ENCODE measurements around the gene TACSTD2.

TACSTD2 gene

DNA sequence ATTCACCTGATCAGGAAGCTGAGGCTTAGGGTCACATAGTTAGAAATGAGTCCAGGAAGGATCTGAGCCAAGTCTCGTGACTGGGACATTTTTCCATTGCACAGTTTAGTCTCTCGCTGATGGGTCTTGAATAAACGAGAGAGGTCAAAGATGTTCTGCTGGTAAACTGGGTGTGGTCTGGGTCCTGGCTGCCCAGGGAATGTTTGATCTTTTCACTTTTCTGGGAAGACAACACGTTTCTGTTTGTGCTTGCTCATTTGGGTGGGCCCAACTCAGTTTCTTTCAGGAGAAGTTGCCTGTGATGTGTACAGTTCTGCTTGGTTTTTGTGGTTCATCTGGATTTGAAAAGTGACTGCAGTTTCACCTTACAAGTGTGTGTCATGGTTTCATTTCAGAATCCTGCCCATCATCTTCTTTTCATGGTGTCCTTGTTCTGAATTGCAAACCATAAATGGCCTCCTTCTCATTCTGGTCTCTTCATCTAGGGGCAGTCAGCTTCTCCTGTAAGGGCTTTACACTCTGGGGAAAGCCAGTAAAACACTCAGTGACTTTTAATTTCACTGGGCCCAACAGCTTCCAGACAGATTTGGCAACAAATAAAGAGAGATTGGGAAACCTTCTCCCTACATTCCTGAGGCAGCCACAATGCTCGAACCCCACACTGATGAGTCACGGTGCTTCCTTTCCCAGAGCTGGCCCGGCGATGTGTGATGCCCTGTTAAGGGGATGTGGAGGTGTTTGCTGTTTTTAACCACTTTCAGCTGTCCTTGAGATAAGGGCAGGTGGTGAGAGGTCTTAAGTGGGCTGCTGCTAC lies 7.2 kb upstream of the TACSTD2 start:
- Histone ChIP-seq H3K4me1 (ENCODE audit: control insufficient read depth, insufficient read depth, low read length) (no peaks in the 10 kb centered on the region), H3K9me3 (ENCODE audit: control insufficient read depth, insufficient read depth, low read depth, low read length) (no peaks in the 10 kb centered on the region), H3K4me3 (ENCODE audit: low read depth, low read length) (no peak overlapping the region), H3K27ac (ENCODE audit: extremely low read depth, low read depth, low read length) (no peak overlapping the region), H3K36me3 (ENCODE audit: control insufficient read depth in 2 of 2, insufficient read depth in 1 of 2, low read length in 2 of 2) (no peaks in the 10 kb centered on the region)
- CTCF ChIA-PET = interaction anchor here (0.6 to 1.2 kb wide), 3 partner anchors 13 to 1753 kb away, joined by 3 read pairs; no protein-coding TSS in a partner anchor
- POLR2A ChIA-PET = no interaction called here
- no peak for TF ChIP-seq ZBTB10 (tag by site-specific recombination; IDR thresholded peaks at IDR 0.05)
- TF ChIP-seq ZNF423 (tag by site-specific recombination; IDR thresholded peaks at IDR 0.05) = no peak
- no peak for TF ChIP-seq ZNF473 (tag by site-specific recombination; IDR thresholded peaks at IDR 0.05)
- peak; percentile 46; the same call in 1 of the 2 replicates for TF ChIP-seq ZBTB48 (tag by site-specific recombination; IDR thresholded peaks at IDR 0.05)
- 0 out of 2 replicates have a peak, but pooled peaks have one; percentile 30 for TF ChIP-seq ZNF660 (tag by site-specific recombination; IDR thresholded peaks at IDR 0.05)
- TF ChIP-seq ZNF639 (tag by site-specific recombination; IDR thresholded peaks at IDR 0.05) = no peak

DNA sequence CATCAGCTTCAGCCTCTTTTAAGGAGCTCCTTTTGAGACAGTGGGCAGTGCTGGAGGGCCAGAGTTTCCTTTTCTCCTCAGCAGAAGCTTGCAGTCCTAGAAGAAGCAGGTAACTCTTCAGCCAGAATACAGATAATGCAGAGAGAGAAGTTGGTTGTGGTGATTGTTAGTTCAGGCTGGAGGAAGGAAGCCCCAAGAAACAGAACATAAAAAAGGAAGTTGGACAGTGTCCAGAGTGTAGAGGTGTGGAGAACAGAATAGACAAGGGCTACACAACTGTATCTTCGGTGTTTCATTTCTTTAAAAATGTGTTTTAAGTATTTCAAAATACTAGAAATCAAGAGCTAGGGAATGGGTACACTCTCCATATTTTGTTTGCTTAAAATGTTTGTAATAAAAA lies 6.4 kb upstream of the TACSTD2 start:
- no peaks in the 10 kb centered on the region for H3K4me1 ChIP-seq (ENCODE audit: control insufficient read depth, insufficient read depth, low read length)
- no peak overlapping the region for H3K4me3 ChIP-seq (ENCODE audit: low read depth, low read length)
- no peaks in the 10 kb centered on the region for H3K36me3 ChIP-seq (ENCODE audit: control insufficient read depth in 2 of 2, insufficient read depth in 1 of 2, low read length in 2 of 2)
- H3K9me3 ChIP-seq (ENCODE audit: control insufficient read depth, insufficient read depth, low read depth, low read length) = no peaks in the 10 kb centered on the region
- CTCF ChIA-PET = interaction anchor here (0.6 to 1.2 kb wide), 3 partner anchors 12 to 415 kb away, joined by 3 read pairs; no protein-coding TSS in a partner anchor
- H3K27ac ChIP-seq (ENCODE audit: extremely low read depth, low read depth, low read length) = no peak overlapping the region
- POLR2A ChIA-PET = no interaction called here
- TF ChIP-seq ZNF114 (tag by site-specific recombination; IDR thresholded peaks at IDR 0.05) (no peak), ZNF112 (tag by site-specific recombination; IDR thresholded peaks at IDR 0.05) (no peak), HIC1 (tag by site-specific recombination; IDR thresholded peaks at IDR 0.05) (no peak), ZNF510 (tag by site-specific recombination; IDR thresholded peaks at IDR 0.05; ENCODE audit: insufficient replicate concordance) (no peak), WT1 (tag by site-specific recombination; IDR thresholded peaks at IDR 0.05) (no peak), PRDM2 (tag by site-specific recombination; IDR thresholded peaks at IDR 0.05; ENCODE audit: borderline replicate concordance) (no peak), REPIN1 (tag by site-specific recombination; IDR thresholded peaks at IDR 0.05; ENCODE audit: low read depth) (no peak)
- TF ChIP-seq, protein P1, sequence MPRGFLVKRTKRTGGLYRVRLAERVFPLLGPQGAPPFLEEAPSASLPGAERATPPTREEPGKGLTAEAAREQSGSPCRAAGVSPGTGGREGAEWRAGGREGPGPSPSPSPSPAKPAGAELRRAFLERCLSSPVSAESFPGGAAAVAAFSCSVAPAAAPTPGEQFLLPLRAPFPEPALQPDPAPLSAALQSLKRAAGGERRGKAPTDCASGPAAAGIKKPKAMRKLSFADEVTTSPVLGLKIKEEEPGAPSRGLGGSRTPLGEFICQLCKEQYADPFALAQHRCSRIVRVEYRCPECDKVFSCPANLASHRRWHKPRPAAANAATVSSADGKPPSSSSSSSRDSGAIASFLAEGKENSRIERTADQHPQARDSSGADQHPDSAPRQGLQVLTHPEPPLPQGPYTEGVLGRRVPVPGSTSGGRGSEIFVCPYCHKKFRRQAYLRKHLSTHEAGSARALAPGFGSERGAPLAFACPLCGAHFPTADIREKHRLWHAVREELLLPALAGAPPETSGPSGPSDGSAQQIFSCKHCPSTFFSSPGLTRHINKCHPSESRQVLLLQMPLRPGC (tag by site-specific recombination; IDR thresholded peaks at IDR 0.05) = no peak
- TF ChIP-seq, protein P2, sequence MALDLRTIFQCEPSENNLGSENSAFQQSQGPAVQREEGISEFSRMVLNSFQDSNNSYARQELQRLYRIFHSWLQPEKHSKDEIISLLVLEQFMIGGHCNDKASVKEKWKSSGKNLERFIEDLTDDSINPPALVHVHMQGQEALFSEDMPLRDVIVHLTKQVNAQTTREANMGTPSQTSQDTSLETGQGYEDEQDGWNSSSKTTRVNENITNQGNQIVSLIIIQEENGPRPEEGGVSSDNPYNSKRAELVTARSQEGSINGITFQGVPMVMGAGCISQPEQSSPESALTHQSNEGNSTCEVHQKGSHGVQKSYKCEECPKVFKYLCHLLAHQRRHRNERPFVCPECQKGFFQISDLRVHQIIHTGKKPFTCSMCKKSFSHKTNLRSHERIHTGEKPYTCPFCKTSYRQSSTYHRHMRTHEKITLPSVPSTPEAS (tag by site-specific recombination; IDR thresholded peaks at IDR 0.05) = no peak
- TF ChIP-seq, protein P3, sequence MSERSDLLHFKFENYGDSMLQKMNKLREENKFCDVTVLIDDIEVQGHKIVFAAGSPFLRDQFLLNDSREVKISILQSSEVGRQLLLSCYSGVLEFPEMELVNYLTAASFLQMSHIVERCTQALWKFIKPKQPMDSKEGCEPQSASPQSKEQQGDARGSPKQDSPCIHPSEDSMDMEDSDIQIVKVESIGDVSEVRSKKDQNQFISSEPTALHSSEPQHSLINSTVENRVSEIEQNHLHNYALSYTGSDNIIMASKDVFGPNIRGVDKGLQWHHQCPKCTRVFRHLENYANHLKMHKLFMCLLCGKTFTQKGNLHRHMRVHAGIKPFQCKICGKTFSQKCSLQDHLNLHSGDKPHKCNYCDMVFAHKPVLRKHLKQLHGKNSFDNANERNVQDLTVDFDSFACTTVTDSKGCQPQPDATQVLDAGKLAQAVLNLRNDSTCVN (tag by site-specific recombination; optimal IDR thresholded peaks at IDR 0.05) = no peak
